DMS 273 treated with DMSO at 0.1 percent for 48 hours (cell line): Measurements from ENCODE around the gene COQ8A.
A peak's percentile ranks its signal among the peaks of the same experiment; 100 is the strongest.
"Not testable (repeated sequence)": the region's sequence is repeated elsewhere in the genome, so short reads cannot be mapped to it uniquely, and the experiment has no call there.

ENCODE experiments used
- DNase-seq: peaks from one replicate; lab custom pipeline; 2025; lab: John Stamatoyannopoulos, UW

The COQ8A gene

DNA sequence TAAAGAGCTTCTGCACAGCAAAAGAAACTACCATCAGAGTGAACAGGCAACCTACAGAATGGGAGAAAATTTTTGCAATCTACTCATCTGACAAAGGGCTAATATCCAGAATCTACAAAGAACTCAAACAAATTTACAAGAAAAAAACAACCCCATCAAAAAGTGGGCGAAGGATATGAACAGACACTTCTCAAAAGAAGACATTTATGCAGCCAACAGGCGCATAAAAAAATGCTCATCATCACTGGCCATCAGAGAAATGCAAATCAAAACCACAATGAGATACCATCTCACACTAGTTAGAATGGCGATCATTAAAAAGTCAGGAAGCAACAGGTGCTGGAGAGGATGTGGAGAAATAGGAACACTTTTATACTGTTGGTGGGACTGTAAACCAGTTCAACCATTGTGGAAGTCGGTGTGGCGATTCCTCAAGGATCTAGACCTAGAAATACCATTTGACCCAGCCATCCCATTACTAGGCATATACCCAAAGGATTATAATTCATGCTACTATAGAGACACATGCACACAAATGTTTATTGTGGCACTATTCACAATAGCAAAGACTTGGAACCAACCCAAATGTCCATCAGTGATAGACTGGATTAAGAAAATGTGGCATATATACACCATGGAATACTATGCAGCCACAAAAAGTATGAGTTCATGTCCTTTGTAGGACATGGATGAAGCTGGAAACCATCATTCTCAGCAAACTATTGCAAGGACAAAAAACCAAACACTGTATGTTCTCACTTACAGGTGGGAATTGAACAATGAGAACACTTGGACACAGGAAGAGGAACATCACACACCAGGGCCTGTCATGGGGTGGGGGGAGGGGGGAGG is 10.6 kb upstream of the COQ8A start:
- DNase-seq, result not testable (repeated sequence)

DNA sequence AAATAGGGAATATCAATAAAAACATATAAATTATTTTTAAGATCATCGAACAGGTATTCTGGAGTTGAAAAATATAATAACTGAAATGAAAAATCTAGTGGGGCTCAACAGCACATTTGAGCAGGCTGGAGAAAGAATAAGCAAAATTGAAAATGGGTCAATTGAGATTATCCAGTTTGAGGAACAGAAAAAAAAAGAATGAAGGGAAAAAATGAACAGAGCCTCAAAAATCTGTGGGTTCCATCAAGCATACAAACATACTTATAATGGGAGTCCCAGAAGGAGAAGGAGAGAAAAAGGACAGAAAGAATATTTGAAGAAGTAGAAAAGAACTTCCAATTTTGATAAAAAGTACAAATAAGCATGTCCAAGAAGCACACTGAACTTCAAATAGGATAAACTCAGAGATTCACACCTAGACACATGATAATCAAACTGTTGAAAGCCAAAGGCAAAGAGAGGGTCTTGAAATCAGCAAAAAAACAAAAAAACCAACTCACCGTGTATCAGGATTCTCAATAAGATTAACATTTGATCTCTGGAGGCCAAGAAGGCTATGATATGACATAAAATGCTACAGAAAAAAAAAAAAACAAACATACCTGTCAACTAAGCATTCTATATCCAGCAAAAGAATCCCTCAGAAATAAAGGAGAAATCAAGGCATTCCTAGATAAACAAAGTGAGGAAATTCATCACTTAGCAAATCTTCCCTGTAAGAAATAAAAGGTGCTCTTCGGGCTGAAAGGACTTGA is 5.4 kb upstream of the COQ8A start:
- no peak for DNase-seq

- no peak for DNase-seq
These were observed 2.0 kb upstream of the COQ8A start for GRCh38 chr1:226937940-226938725.

- no peak for DNase-seq
These were observed 1.1 kb upstream of the COQ8A start for GRCh38 chr1:226938903-226939437.

- peak; percentile 68 for DNase-seq
These were observed 561 bp upstream of the COQ8A start for GRCh38 chr1:226939438-226940028.

- no peak for DNase-seq
These were observed 643 bp downstream of the COQ8A start for GRCh38 chr1:226940806-226941067.

GRCh38 chr1:226942392-226942791 is 2.3 kb downstream of the COQ8A start:
- no peak for DNase-seq

DNA sequence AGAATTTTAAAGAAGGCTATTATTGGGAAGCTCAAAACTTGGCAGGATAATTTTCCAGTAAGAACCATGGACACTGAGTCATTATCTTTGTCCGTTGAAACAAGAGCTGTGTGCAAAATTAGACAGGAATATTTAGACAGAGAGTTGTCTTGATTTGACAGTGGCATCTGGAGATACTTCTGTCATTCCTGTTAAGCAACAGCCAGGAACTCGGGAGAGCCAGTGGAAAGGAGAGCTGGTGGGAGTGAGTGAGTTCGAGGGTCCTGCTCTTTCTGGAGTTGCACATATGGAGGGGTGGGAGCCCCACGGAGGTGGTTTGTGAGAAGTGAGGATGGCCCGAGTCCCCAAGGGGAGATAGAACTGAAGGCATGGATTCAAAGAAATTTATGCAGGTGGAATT is 3.1 kb downstream of the COQ8A start:
- no peak for DNase-seq

DNA sequence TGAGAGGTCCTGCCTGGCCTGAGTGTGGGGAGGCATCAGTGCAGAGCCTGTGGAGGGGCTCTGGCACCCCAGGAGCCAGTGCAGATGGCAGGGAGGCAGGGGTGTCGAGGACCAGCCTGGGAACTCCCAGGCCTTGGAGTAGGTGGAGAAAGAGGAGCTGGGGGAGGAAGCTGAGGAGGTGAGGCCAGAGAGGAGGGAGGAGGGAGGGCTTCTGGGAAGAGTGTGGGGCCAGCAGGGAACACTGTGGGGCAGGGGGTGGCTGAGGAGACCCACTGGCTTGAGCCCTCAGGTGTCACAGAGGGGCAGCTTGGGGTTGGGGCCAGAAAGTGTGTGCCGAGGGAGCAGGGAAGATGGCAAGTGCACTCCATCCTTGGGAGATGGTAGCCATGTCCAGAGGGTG is 3.8 kb downstream of the COQ8A start:
- DNase-seq, result no peak

DNA sequence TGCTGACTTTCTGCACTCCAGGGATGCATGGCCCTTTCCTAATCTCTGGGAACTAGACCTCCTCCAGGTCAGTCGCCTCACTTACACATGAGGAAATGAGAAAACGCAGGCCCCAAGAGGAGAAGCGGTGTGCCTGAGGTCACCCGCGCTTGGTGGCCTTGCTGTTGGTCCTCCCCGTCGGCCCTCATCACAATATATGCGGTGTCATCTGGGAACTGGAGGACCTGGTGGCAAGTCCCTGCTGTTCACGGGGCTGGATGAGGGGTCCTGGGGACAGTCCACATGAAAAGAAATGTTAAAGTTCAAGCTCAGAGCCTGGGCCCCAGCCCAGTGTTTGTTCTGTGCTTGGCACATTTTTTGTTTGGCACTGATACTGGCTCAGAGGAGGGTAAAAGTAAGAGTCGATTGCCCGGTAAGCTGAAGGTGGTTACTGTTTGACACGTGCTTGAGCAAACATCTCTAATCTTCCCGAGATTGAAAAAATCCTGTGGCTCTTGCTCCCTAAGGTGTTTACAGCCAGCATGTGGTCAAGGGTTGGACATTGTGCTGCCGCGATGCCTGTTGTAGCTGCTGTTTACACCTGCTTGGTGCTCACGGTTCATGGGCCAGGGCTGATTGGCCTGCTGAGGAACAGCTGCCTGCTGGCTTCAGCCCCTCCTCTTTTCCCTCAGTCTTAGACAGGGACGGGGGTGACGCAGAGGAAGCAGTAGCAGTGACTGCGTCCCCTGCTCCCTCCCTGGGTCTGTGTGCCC is 5.2 kb downstream of the COQ8A start:
- no peak for DNase-seq

GRCh38 chr1:226945858-226946245 is 5.8 kb downstream of the COQ8A start:
- DNase-seq, result no peak

GRCh38 chr1:226946285-226946684 is 6.2 kb downstream of the COQ8A start:
- no peak for DNase-seq

DNA sequence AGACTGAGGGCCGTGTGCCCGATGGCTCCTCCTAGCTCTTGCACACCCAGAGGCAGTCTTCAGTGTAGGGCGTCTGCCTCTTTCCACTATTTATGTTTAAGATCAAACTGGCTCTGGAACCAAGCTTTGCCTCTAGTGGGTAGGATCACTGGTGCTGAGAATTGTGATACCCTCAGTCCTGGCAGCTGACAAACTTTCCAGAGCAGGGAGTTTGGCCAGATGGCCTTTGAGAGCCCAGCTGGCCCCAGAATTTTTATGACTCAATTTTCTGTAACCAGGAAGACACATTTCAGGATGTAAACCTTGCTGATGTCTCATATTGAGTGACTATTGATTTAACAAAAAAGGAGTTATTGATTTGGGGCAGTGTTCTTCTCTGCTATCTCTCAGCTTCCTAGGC is 6.7 kb downstream of the COQ8A start:
- DNase-seq, result peak; percentile 65

GRCh38 chr1:226948051-226948450 is 8.0 kb downstream of the COQ8A start:
- no peak for DNase-seq

GRCh38 chr1:226948480-226948879 is 8.4 kb downstream of the COQ8A start:
- DNase-seq, result no peak

DNA sequence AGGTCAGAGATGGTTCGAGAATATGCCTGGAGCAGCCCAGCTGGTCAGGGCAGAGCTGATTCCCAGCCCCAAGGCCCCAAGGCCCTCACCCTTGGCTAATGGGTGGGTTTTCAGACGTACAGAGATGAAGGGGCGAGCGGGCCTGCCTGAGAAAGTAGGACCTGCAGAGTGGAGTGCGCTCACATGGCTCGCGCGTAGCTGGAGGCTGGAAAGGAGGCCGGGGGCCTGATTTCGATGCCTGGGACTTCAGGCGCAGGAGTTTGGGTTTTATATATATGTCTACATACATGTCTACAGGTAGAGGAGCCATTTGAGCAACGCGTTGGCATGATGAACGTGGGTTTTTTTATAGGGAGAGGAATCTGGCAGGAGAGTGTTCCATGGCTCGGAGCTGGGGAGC is 8.9 kb downstream of the COQ8A start:
- no peak for DNase-seq

GRCh38 chr1:226949401-226949800 is 9.3 kb downstream of the COQ8A start:
- no peak for DNase-seq

DNA sequence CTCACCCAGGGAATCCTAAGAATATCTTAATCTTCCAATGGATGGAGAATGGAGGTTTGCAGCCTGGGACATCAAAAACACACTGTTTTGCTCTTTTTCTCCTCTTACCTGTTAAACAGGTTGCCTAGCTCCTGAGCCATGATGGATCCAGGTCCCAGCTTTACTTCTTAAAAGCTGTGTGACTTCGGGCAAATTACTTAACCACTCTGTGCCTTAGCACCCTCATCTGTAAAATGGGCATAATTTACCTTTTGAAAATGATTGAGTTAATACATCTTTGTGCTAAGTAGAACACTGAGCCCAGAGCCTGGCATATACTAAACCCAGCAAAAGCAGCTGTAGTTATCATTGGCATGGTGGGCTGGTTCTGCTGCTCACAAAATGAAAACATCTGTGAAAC is 10.2 kb downstream of the COQ8A start:
- no peak for DNase-seq

- no peak for DNase-seq
These were observed 10.8 kb downstream of the COQ8A start for GRCh38 chr1:226950871-226951270.

- no peak for DNase-seq
These were observed 11.4 kb downstream of the COQ8A start for GRCh38 chr1:226951286-226952117.

DNA sequence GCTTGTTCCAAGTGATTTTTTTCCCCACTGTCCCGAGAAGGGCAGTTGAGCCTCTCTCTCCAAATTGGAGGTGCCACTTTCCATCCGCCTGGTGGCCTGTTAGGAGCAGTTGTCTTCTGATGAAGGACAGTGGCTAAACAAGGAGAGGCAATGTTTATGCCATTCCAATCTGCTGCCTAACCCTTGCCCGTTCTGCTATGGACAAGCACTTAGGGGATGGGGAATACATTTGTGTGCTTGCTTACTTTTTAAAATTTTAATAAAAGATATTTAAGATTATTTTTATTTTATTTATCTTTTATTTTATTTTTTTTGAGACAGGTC is 12.0 kb downstream of the COQ8A start:
- DNase-seq, result no peak
